Ureter (tissue), 1 donor: ENCODE measurements around the gene CMPK2. TPM values are rescaled to one million over a fixed set of nuclear protein-coding genes. Genes with fewer than 3 reads are reported as not detected.

Experiments
- DNase-seq: peaks from one replicate; pipeline ENCODE4 v3.0.0-alpha.2; 2020; ENCODE audit warnings: low spot score
- total RNA-seq: library from RNA; stranded (reverse); gene quantifications from one replicate; pipeline ENCODE4 v1.2.4, GENCODE V29; 2023
- donor health status: DM: yes; HTN: yes; CAD: no.

The CMPK2 gene
- total RNA-seq, 1 donor from 2014 or later: 7.5 TPM

GRCh38 chr2:6841537-6842287, 24.0 kb downstream of the CMPK2 start:
- no peak for DNase-seq

- no peak for DNase-seq
Observed at GRCh38 chr2:6838673-6839319, 26.9 kb downstream of the CMPK2 start.

- no peak for DNase-seq
Observed at GRCh38 chr2:6835467-6835866, 30.2 kb downstream of the CMPK2 start.

GRCh38 chr2:6834163-6834562, 31.5 kb downstream of the CMPK2 start:
- no peak for DNase-seq

- DNase-seq: no peak
Observed at GRCh38 chr2:6833300-6833604, 32.5 kb downstream of the CMPK2 start.

GRCh38 chr2:6832596-6833299, 33.0 kb downstream of the CMPK2 start:
- DNase-seq: no peak

GRCh38 chr2:6831229-6831628, 34.5 kb downstream of the CMPK2 start:
- no peak for DNase-seq

- DNase-seq: no peak
Observed at GRCh38 chr2:6828299-6828584, 37.5 kb downstream of the CMPK2 start.

GRCh38 chr2:6827566-6828298, 38.0 kb downstream of the CMPK2 start:
- no peak for DNase-seq

GRCh38 chr2:6826081-6826913, 39.4 kb downstream of the CMPK2 start:
- DNase-seq: no peak

GRCh38 chr2:6824962-6825361, 40.7 kb downstream of the CMPK2 start:
- DNase-seq: no peak

- no peak for DNase-seq
Observed at GRCh38 chr2:6823111-6823510, 42.6 kb downstream of the CMPK2 start.

GRCh38 chr2:6822406-6822805, 43.3 kb downstream of the CMPK2 start:
- DNase-seq: no peak

- DNase-seq: no peak
Observed at GRCh38 chr2:6820903-6821584, 44.7 kb downstream of the CMPK2 start.

- no peak for DNase-seq
Observed at GRCh38 chr2:6820236-6820635, 45.5 kb downstream of the CMPK2 start.

GRCh38 chr2:6819668-6820067, 46.0 kb downstream of the CMPK2 start:
- DNase-seq: no peak

- DNase-seq: no peak
Observed at GRCh38 chr2:6818012-6818411, 47.7 kb downstream of the CMPK2 start.

- no peak for DNase-seq
Observed at GRCh38 chr2:6814869-6815268, 50.8 kb downstream of the CMPK2 start.

- DNase-seq: no peak
Observed at GRCh38 chr2:6814312-6814711, 51.4 kb downstream of the CMPK2 start.

GRCh38 chr2:6813573-6813972, 52.1 kb downstream of the CMPK2 start:
- no peak for DNase-seq

GRCh38 chr2:6812857-6813530, 52.7 kb downstream of the CMPK2 start:
- DNase-seq: no peak
